GM21825 (cell line): ENCODE data around the gene CD300A.
"Not testable (repeated sequence)": the region's sequence is repeated elsewhere in the genome, so short reads cannot be mapped to it uniquely, and the experiment has no call there.

Experiments used
- ATAC-seq: cut with Tn5 transposase; IDR thresholded peaks from one replicate; pipeline ENCODE4 v1.9.1; 2021; ENCODE audit warnings: mild to moderate bottlenecking, moderate library complexity; ENCODE audit not compliant: unreplicated experiment

CD300A gene

GRCh38 chr17:74478420-74479100 lies 12.1 kb downstream of the CD300A start:
- ATAC-seq, result no peak

- ATAC-seq, result no peak
Measured at GRCh38 chr17:74480290-74480689, 13.9 kb downstream of the CD300A start.

DNA sequence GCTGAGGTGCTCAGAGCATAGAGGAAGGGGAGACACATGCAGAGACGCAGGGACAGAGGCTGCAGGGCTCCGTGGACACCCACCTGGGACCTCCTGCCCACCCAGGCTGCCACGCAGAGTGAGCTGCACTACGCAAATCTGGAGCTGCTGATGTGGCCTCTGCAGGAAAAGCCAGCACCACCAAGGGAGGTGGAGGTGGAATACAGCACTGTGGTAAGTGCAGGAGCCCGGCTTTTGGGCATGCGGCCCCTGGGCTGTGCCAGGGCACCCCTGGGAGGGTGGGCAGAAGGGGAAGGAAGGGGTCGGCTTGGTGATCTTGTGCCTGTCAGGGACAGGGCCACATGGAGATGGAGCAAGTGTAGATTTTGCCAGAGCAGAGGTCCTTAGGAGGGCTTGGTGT lies 15.2 kb downstream of the CD300A start:
- no peak for ATAC-seq

DNA sequence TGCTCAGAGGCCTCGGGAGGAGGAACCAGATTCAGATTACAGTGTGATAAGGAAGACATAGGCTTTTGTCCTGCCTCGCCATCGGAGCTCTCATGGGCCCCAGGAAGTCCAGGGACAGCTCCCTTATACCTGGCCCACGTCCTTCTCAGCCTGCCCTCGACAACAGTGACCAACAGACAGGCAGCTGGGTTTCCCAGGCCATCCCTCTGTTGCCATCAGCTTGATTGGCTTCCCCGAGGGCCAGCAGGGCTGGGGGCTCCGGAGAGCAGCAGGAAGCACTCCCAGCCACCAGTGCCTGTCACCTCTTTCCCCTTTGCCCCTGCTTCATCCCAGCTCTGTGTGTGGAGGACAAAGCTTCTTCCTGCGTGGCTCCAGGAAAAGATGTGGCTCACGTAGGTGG lies 17.6 kb downstream of the CD300A start:
- ATAC-seq, result no peak

DNA sequence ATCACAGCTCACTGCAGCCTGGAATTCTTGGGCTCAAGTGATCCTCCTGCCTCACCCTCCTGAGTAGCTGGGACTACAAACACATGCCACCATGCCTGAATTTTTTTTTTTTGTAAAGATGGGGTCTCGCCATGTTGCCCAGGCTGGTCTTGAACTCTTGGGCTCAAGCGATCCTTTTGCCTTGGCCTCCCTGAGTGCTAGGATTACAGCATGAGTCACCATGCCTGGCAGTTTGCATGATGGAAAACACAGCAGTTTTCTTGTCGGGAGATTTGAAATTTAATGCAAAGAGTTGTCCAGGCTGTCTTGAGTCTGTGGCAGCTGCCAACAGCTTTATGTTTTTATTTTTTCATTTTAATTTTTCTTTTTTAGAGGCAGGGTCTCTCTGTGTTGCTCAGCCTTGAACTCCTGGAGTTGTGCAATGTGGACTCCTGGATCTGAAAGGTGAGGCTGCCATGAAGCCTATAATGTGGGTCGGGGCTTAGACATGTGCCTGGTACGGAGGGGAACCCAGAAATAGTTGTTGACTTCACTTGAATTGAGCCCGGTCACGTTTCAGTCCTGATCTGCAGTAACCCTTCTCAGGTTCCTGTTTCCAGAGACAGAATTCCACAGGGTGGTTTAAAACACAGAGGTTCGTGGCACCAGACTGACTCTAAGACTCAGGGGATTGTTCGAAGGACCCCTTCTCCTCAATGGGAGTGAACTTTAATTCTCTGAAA lies 18.7 kb downstream of the CD300A start:
- no peak for ATAC-seq

GRCh38 chr17:74485841-74486240 lies 19.4 kb downstream of the CD300A start:
- ATAC-seq, result no peak

- not testable (repeated sequence) for ATAC-seq
Measured at GRCh38 chr17:74488276-74488675, 21.8 kb downstream of the CD300A start.

DNA sequence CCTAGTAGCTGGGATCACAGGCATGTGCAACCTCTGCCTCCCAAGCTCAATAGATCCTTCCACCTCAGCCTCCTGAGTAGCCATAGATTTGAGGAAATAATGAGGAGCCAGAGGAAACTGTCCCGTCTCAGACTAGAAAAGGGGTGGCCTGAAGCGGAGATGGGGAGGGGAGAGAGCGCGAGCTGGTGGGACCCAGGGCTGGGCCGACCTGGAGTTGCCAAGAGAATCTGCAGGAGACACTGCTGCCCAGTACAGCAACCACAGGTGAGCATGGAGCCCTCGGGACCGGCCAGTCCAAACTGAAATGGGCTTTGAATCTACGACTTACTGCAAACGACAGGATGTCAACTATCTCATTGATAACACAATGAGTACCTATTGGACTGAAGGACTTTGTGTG lies 24.3 kb downstream of the CD300A start:
- no peak for ATAC-seq

GRCh38 chr17:74491626-74492025 lies 25.2 kb downstream of the CD300A start:
- no peak for ATAC-seq

DNA sequence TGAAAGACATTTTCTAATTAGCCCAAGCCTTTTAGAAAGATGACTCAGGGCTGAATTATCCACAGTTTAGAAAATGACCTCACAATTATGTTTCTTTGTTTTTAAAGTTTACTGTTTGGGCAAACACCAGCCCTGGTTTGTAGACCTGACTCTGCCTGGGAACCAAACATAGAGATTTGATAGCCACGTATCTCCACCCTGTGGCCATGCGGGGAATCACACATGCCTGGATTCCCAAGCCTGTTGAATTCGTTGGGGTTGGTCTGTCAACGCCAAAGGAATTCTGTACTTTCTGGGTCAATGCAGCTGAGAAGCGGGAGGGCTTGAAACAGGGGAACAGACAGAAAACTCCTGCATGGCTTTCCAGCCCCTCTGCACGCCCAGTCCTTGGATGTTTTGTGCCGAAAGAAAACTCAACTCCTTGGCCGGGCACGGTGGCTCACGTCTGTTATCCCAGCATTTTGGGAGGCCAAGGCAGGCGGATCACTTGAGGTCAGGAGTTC lies 26.9 kb downstream of the CD300A start:
- ATAC-seq, result no peak

- ATAC-seq, result no peak
Measured at GRCh38 chr17:74497471-74497870, 31.0 kb downstream of the CD300A start.

- no peak for ATAC-seq
Measured at GRCh38 chr17:74499992-74500391, 33.6 kb downstream of the CD300A start.

- ATAC-seq, result no peak
Measured at GRCh38 chr17:74502861-74503260, 36.4 kb downstream of the CD300A start.

- ATAC-seq, result not testable (repeated sequence)
Measured at GRCh38 chr17:74503949-74504348, 37.5 kb downstream of the CD300A start.

DNA sequence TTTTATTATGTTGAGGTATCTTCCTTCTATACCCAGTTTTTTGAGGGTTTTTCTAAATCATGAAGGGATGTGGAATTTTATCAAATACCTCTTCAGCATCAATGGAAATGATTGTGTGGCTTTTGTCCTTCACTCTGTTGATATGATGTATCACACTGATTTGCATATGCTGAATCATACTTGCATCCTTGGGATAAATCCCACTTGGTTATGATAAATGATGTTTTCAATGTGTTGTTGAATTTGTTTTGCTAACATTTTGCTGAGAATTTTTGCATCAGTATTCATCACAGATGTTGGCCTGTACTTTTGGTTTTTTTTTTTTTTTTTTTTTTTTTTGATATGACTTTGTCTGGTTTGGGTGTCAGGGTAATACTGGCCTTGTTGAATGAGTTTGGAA lies 41.7 kb downstream of the CD300A start:
- no peak for ATAC-seq

DNA sequence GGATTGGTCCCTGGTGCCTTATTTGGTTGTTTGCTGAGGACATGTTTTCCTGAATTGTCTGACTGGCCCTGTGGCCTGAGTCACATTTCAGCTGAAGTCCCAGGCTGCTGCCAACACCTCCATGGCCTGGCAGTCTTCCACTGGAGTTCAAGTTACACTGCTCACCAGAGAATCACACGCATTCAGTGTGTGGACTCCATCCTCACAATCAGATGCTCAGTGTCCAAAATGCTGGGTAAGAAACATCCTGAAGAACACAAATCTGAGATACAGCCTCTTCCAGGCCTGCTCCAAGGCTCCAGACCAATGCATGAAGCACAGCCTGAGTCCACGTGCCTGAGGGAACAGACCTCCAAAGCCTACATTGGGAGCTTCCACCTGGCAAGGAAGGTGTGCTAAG lies 45.6 kb downstream of the CD300A start:
- no peak for ATAC-seq

DNA sequence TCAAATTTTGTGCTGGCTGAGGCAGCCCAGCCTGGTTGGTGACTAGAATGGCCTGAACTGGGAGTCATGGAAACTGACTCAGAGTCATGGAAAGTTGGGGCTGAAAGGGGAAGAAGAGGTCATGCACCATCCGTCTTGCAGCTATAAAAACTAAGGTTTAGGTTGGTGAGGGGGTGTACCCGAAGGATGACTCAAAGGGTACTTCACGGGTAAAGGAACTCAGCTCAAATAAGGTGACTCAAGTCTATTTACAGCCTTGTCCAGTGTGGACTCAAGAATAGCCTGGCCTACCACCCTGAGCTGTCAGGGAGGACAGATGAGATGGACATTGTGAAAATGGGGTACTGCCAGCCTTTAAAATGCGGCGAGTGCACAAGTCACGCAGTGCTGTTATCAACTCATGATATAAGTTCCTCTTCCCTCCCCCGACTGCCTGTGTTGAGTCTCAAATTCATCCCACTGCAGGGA lies 46.2 kb downstream of the CD300A start:
- peak; percentile 53 for ATAC-seq

DNA sequence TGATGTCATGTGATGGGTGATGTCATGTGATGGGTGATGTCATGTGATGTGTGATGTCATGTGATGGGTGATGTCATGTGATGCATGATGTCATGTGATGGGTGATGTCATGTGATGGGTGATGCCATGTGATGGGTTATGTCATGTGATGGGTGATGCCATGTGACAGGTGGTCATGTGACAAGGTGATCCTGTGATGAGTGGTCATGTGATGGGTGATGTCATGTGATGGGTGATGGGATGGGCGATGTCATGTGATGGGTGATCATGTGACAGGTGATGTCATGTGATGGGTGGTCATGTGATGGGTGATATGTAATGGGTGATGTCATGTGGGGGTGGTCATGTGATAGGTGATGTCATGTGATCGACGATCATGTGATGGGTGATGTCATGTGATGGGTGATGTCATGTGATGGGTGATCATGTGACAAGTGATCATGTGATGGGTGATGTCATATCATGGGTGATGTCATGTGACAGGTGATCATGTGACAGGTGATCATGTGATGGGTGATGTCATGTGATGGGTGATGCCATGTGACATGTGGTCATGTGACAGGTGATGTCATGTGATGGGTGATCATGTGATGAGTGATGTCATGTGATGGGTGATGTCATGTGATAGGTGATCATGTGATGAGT lies 47.7 kb downstream of the CD300A start:
- no peak for ATAC-seq

- no peak for ATAC-seq
Measured at GRCh38 chr17:74514632-74515334, 48.3 kb downstream of the CD300A start.

DNA sequence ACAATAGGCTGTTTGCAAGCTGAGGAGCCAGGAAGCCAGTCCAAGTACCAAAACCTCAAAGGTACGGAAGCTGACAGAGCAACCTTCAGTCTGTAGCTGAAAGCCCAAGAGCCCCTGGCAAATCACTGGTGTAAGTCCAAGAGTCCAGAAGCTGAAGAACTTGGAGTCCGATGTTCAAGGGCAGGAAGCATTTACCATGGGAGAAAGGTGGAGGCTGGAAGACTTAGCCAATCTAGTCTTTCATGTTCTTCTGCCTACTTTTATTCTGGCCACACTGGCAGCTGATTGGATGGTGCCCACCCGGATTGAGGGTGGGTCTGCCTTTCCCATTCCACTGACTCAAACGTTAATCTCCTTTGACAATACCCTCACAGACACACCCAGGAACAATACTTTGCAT lies 49.5 kb downstream of the CD300A start:
- no peak for ATAC-seq
